Astrocyte of the hippocampus (primary cell): ENCODE data around the gene TRIM10.

ENCODE experiments used
- DNase-seq: peaks from one replicate; pipeline ENCODE4 v3.0.0; 2011; ENCODE audit warnings: low read depth, low spot score

TRIM10 gene

GRCh38 chr6:30160785-30161531, at the start of gene TRIM10:
Gene TRIM10, minus strand, starts transcription at chr6:30161211. Its CDS starts 353 bp downstream, at chr6:30160858.
- no peak for DNase-seq

- peak; percentile 17 for DNase-seq
Observed at GRCh38 chr6:30207619-30208295, 46.7 kb upstream of the TRIM10 start.

GRCh38 chr6:30206799-30207618, 46.0 kb upstream of the TRIM10 start:
- DNase-seq, result no peak

- DNase-seq, result peak; percentile 24
Observed at GRCh38 chr6:30206152-30206551, 45.1 kb upstream of the TRIM10 start.

- no peak for DNase-seq
Observed at GRCh38 chr6:30204116-30204515, 43.1 kb upstream of the TRIM10 start.

- no peak for DNase-seq
Observed at GRCh38 chr6:30202366-30202765, 41.4 kb upstream of the TRIM10 start.

- DNase-seq, result no peak
Observed at GRCh38 chr6:30200551-30201281, 39.7 kb upstream of the TRIM10 start.

- DNase-seq, result no peak
Observed at GRCh38 chr6:30198166-30199084, 37.4 kb upstream of the TRIM10 start.

GRCh38 chr6:30196376-30196775, 35.4 kb upstream of the TRIM10 start:
- no peak for DNase-seq

- DNase-seq, result no peak
Observed at GRCh38 chr6:30195951-30196350, 34.9 kb upstream of the TRIM10 start.

- no peak for DNase-seq
Observed at GRCh38 chr6:30194797-30195690, 34.0 kb upstream of the TRIM10 start.

GRCh38 chr6:30192076-30192475, 31.1 kb upstream of the TRIM10 start:
- no peak for DNase-seq

- DNase-seq, result no peak
Observed at GRCh38 chr6:30188541-30188940, 27.5 kb upstream of the TRIM10 start.

GRCh38 chr6:30185846-30186484, 25.0 kb upstream of the TRIM10 start:
- DNase-seq, result no peak

GRCh38 chr6:30184417-30185031, 23.5 kb upstream of the TRIM10 start:
- no peak for DNase-seq

GRCh38 chr6:30180145-30180544, 19.1 kb upstream of the TRIM10 start:
- no peak for DNase-seq

GRCh38 chr6:30178837-30179236, 17.8 kb upstream of the TRIM10 start:
- no peak for DNase-seq

- DNase-seq, result no peak
Observed at GRCh38 chr6:30175765-30176164, 14.8 kb upstream of the TRIM10 start.

GRCh38 chr6:30172681-30173080, 11.7 kb upstream of the TRIM10 start:
- no peak for DNase-seq
